Cardiac muscle cell (in vitro differentiated cells and primary cell): ENCODE measurements around the gene GRB10. TPM values are rescaled to one million over a fixed set of nuclear protein-coding genes. Genes with fewer than 3 reads are reported as not detected.

Experiments used
- DNase-seq, 2 donors: peaks; one replicate each; pipeline versions ENCODE4 v3.0.0 to v3.0.0-alpha.2; 2010 to 2017; ENCODE audit warnings: low read depth in 1 of 2, low spot score in 1 of 2
- H3K27ac ChIP-seq: fragments of 200-600 bp; sonication (generic); 2 replicates; pipeline ENCODE4 v1.5.1; 2016
- H3K27me3 ChIP-seq: fragments of 200-600 bp; sonication (generic); 2 replicates; pipeline ENCODE4 v1.6.0; 2016; ENCODE audit warnings: control low read depth
- H3K36me3 ChIP-seq: fragments of 200-600 bp; sonication (generic); 2 replicates; pipeline ENCODE4 v1.5.1; 2016; ENCODE audit warnings: control low read depth
- H3K4me1 ChIP-seq: fragments of 200-600 bp; sonication (generic); 2 replicates; pipeline ENCODE4 v1.8.1; 2017; ENCODE audit warnings: low read depth, mild to moderate bottlenecking, mixed run types
- H3K4me3 ChIP-seq: fragments of 200-600 bp; sonication (generic); 2 replicates; pipeline ENCODE4 v1.5.1; 2016; ENCODE audit warnings: mild to moderate bottlenecking
- H3K9me3 ChIP-seq: fragments of 200-600 bp; sonication (generic); 2 replicates; pipeline ENCODE4 v1.5.1; 2017; ENCODE audit warnings: low read depth, mild to moderate bottlenecking, control low read depth
- polyA plus RNA-seq: library from polyadenylated mRNA; unstranded; fragments of >200 nt; fragmentation: Nextera tagmentation; extraction: Ambion mirVana; gene quantifications from 2 replicates; pipeline ENCODE4 v1.2.1, GENCODE V29; 2016
- total RNA-seq: library from RNA; depleted of rRNA; stranded (reverse); fragments of >200 nt; gene quantifications from 2 replicates; pipeline ENCODE4 v1.2.3, GENCODE V29; 2016
- TF ChIP-seq, protein P1 (sequence below): IDR thresholded peaks from 2 replicates; pipeline ENCODE4 v1.5.1; 2012; ENCODE audit warnings: low read depth, mild to moderate bottlenecking, low read length

GRB10 gene
- total and polyA plus RNA-seq, 2 experiments from 2014 or later, result 9.9 to 25.3 TPM

DNA sequence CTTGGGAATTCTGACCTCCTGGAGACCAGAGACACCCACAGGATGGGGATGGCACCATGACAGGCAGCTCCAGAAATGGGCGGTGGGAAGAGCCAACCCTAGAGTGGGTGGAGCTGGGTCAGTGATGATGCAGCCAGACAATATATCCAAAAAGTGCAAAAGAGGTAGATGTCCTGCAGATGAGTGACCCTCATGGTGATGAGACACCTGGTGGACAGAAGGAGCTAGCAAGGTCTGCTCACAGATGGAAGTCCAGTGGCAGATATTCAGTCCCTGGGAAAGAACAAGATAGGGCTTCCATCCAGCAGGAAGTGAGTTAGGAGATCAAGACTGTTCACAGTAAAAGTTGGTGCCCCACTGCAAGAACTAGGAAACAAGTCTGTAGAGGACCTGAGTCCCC lies 19.2 kb upstream of the GRB10 start:
- Histone ChIP-seq H3K27ac (no peak overlapping the region), H3K4me1 (no peaks in the 10 kb centered on the region), H3K9me3 (no peaks in the 10 kb centered on the region), H3K4me3 (no peak overlapping the region), H3K27me3 (peaks cover 4% of the 10 kb centered on the region), H3K36me3 (no peaks in the 10 kb centered on the region)
- TF ChIP-seq, protein P1, sequence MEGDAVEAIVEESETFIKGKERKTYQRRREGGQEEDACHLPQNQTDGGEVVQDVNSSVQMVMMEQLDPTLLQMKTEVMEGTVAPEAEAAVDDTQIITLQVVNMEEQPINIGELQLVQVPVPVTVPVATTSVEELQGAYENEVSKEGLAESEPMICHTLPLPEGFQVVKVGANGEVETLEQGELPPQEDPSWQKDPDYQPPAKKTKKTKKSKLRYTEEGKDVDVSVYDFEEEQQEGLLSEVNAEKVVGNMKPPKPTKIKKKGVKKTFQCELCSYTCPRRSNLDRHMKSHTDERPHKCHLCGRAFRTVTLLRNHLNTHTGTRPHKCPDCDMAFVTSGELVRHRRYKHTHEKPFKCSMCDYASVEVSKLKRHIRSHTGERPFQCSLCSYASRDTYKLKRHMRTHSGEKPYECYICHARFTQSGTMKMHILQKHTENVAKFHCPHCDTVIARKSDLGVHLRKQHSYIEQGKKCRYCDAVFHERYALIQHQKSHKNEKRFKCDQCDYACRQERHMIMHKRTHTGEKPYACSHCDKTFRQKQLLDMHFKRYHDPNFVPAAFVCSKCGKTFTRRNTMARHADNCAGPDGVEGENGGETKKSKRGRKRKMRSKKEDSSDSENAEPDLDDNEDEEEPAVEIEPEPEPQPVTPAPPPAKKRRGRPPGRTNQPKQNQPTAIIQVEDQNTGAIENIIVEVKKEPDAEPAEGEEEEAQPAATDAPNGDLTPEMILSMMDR, result no peak
- no peak for DNase-seq

DNA sequence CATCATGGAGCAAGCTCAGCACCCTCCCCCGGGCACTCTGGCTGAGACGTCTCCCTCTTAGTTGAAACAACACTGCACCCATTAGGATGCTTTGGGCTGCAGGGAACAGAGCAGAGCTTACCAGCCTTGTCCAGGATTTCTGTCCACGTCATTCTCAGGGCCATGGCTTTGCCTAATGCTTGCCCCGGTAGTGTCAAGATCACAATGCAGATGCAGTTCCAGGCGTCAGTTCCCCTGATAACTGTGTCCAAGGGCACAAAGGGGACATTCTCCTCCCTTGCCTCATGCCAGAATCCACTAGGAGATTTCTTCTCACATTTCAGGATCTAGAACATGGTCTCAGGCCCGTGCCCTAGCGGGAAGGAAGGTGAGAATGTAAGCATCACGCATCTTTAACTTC lies 17.2 kb upstream of the GRB10 start:
- TF ChIP-seq, protein P1, result no peak
- Histone ChIP-seq H3K4me1 (no peaks in the 10 kb centered on the region), H3K4me3 (no peak overlapping the region), H3K27me3 (peaks cover 5% of the 10 kb centered on the region), H3K36me3 (no peaks in the 10 kb centered on the region), H3K9me3 (no peaks in the 10 kb centered on the region), H3K27ac (no peak overlapping the region)
- DNase-seq, result no peak

DNA sequence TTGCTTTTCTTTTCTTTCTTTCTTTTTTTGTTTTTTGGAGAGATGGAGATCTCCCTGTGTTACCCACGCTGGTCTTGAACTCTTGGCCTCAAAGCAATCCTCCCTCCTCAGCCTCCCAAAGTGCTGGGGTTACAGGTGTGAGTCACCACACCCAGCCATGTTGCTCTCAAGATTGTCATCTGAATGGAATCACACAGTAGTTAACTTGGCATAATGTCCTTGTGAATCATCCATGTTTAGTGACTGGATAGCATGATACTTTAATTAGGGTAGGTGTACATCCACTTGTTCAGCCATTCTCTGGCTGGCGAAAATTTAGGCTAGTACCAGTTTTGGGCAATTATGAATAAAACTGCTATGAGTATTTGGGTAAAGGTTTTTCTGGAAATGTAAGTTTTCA lies 15.4 kb upstream of the GRB10 start:
- Histone ChIP-seq H3K27ac (no peak overlapping the region), H3K27me3 (peaks cover 18% of the 10 kb centered on the region), H3K4me3 (no peak overlapping the region), H3K9me3 (no peaks in the 10 kb centered on the region), H3K4me1 (no peaks in the 10 kb centered on the region), H3K36me3 (no peaks in the 10 kb centered on the region)
- TF ChIP-seq, protein P1, result no peak
- no peak for DNase-seq

DNA sequence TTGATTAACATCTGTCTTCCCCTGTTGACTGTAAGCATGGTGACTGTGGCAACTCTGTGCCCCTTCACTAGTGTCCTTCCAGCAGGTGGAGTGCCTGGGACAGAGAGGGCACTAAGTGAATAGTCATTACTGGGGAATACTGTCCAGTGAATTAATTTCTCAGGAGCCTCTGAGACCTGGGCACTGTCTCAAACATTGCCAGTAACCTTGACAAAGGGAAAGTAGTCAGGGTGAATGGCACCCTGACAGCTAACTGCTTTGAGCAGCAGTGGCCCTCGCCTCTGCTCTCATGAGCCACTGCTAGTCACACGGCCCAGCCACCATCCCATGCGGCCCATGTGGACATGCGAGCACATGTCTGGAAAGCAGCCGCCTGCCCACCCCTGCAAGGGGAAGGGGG lies 13.1 kb upstream of the GRB10 start:
- H3K27me3 ChIP-seq, result peaks cover 18% of the 10 kb centered on the region

DNA sequence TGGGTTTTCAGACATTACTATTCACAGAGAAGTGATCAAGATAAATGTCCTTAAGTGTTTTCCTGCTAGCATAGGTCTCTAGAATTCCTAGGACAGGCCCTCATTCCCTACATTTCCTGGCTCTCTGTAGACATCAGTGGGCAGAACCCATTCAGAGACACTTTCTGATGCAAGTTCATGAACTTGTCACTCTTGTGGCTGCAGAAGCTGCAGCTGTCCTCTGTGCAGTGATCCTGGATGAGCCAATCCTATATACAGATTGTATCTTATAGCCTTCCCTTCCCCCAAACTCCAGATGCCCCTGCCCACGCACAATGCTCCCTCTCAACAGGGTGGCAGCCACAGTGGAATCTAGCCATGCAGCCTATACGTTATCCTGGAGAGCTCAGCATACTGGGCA lies 12.6 kb upstream of the GRB10 start:
- H3K27me3 ChIP-seq, result peaks cover 14% of the 10 kb centered on the region
- no peak overlapping the region for H3K27ac ChIP-seq
- H3K36me3 ChIP-seq, result no peaks in the 10 kb centered on the region
- H3K4me1 ChIP-seq, result peaks cover 4% of the 10 kb centered on the region
- TF ChIP-seq, protein P1, result no peak
- H3K4me3 ChIP-seq, result no peak overlapping the region
- DNase-seq, result no peak
- H3K9me3 ChIP-seq, result no peaks in the 10 kb centered on the region

More for the DNA sequence above, 13.1 kb upstream of the GRB10 start:
- TF ChIP-seq, protein P1, result no peak
- H3K36me3 ChIP-seq, result no peaks in the 10 kb centered on the region
- H3K4me3 ChIP-seq, result no peak overlapping the region
- no peak overlapping the region for H3K27ac ChIP-seq
- DNase-seq, result no peak
- no peaks in the 10 kb centered on the region for H3K9me3 ChIP-seq
- peaks cover 4% of the 10 kb centered on the region for H3K4me1 ChIP-seq
